ENCODE results near the gene WDR83. TPM values are rescaled to one million over a fixed set of nuclear protein-coding genes. Genes with fewer than 3 reads are reported as not detected.

The WDR83 gene
- total and polyA plus RNA-seq, 2 of the 8 experiments (the other 6 are each of a cell fraction or from before 2014, with no cell fraction given), result 12.6 to 15.3 TPM

DNA sequence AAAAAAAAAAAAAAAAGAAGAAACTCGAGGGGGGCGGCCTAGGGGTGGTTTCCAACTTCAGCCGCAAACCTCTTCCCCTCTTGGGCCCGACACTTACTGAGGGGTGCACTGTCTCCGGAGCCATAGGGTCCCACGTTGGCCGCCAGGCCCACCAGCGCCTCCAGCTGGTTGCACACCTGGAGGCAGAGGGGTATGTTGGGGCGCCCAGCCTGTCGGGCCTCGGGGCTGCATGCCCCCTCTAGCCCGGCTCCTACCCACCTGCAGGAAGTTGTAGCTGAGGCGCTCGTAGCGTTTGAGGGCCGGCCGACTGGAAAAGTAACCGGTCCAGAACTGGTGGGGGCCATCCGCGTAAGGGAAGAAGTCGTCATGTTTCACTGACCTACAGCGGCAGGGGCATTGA, 8.6 kb upstream of the WDR83 start (continued):
- TF ChIP-seq, protein P1, sequence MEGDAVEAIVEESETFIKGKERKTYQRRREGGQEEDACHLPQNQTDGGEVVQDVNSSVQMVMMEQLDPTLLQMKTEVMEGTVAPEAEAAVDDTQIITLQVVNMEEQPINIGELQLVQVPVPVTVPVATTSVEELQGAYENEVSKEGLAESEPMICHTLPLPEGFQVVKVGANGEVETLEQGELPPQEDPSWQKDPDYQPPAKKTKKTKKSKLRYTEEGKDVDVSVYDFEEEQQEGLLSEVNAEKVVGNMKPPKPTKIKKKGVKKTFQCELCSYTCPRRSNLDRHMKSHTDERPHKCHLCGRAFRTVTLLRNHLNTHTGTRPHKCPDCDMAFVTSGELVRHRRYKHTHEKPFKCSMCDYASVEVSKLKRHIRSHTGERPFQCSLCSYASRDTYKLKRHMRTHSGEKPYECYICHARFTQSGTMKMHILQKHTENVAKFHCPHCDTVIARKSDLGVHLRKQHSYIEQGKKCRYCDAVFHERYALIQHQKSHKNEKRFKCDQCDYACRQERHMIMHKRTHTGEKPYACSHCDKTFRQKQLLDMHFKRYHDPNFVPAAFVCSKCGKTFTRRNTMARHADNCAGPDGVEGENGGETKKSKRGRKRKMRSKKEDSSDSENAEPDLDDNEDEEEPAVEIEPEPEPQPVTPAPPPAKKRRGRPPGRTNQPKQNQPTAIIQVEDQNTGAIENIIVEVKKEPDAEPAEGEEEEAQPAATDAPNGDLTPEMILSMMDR (IDR thresholded peaks at IDR 0.05; ENCODE audit: control extremely low read depth in 1 of 3, insufficient read depth in 1 of 3, low read depth in 1 of 3, low read length in 3 of 3), result peak; percentile 27 to 45 (median 38)
- TF ChIP-seq NRF1 (IDR thresholded peaks at IDR 0.05; ENCODE audit: low read depth, low read length), result no peak
- TF ChIP-seq SAP30 (IDR thresholded peaks at IDR 0.05; ENCODE audit: insufficient read depth, insufficient replicate concordance, low read length), result no peak
- TF ChIP-seq SP4 (IDR thresholded peaks at IDR 0.05; ENCODE audit: low read length), result no peak
- TF ChIP-seq CBX8 (IDR thresholded peaks at IDR 0.05; ENCODE audit: borderline replicate concordance, low read depth, low read length), result no peak
- TF ChIP-seq MAFK (IDR thresholded peaks at IDR 0.05; ENCODE audit: low read depth, low read length), result no peak

Measured in H1 (cell line).